WTC11 (cell line): ENCODE measurements around the gene SPATC1L. TPM values are rescaled to one million over a fixed set of nuclear protein-coding genes. Genes with fewer than 3 reads are reported as not detected.
A peak's percentile ranks its signal among the peaks of the same experiment; 100 is the strongest.

ENCODE experiments used
- ATAC-seq: fragments of 200-7000 bp; cut with Tn5 transposase; 2 replicates; pipeline ENCODE4 v1.10.0; 2021; ENCODE audit warnings: mild to moderate bottlenecking, moderate library complexity
- CTCF ChIA-PET: fragments of 300-600 bp; sonication (Branson Sonifier 250); formaldehyde crosslinking; loops from one replicate; lab custom pipeline; 2021; ENCODE audit warnings: antibody characterized with exemption; lab: Charles Lee
- POLR2A ChIA-PET: fragments of 350-600 bp; sonication (Branson Sonifier 250); formaldehyde crosslinking; loops from one replicate; lab custom pipeline; 2021; ENCODE audit warnings: antibody characterized with exemption; lab: Charles Lee
- DNase-seq: peaks from one replicate; pipeline ENCODE4 v3.0.0; 2021; ENCODE audit warnings: low spot score
- H3K27ac Mint-ChIP-seq: 2 replicates; pipeline ENCODE4 v1.8.0; 2021; ENCODE audit warnings: mixed read lengths
- H3K27me3 Mint-ChIP-seq: 2 replicates; pipeline ENCODE4 v1.8.0; 2021; ENCODE audit warnings: low read depth, mild to moderate bottlenecking, moderate library complexity, mixed read lengths
- H3K36me3 Mint-ChIP-seq: 2 replicates; pipeline ENCODE4 v1.8.0; 2021; ENCODE audit warnings: mixed read lengths
- H3K4me1 Mint-ChIP-seq: 2 replicates; pipeline ENCODE4 v1.8.0; 2022; ENCODE audit warnings: mixed read lengths
- H3K4me3 Mint-ChIP-seq: 2 replicates; pipeline ENCODE4 v1.8.0; 2021; ENCODE audit warnings: mild to moderate bottlenecking, moderate library complexity, mixed read lengths
- H3K9me3 Mint-ChIP-seq: 2 replicates; pipeline ENCODE4 v1.8.0; 2021; ENCODE audit warnings: mixed read lengths
- GTF2I ChIP-seq: fragments of 250-450 bp; sonication (Bioruptor Pico); conservative IDR thresholded peaks from 2 replicates; pipeline ENCODE4 v1.4.0; 2021; ENCODE audit warnings: mild to moderate bottlenecking
- PRRX2 ChIP-seq: fragments of 250-450 bp; sonication (Bioruptor Pico); IDR thresholded peaks from 2 replicates; pipeline ENCODE4 v1.8.0; 2021; ENCODE audit warnings: mild to moderate bottlenecking
- SMAD4 ChIP-seq: sonication (generic); formaldehyde crosslinking; IDR thresholded peaks from 2 replicates; pipeline ENCODE4 v1.8.0; 2022; ENCODE audit warnings: mild to moderate bottlenecking, missing genetic modification reagents
- ZNF121 ChIP-seq: sonication (generic); formaldehyde crosslinking; IDR thresholded peaks from 2 replicates; pipeline ENCODE4 v1.8.0; 2023; ENCODE audit warnings: missing genetic modification reagents
- ZNF416 ChIP-seq: fragments of 250-450 bp; sonication (Bioruptor Pico); IDR thresholded peaks from 2 replicates; pipeline ENCODE4 v1.9.0; 2021; ENCODE audit warnings: mild to moderate bottlenecking, inconsistent platforms
- total RNA-seq: library from RNA; stranded (reverse); gene quantifications from 3 replicates; pipeline ENCODE4 v1.2.3, GENCODE V29; 2021
- TF ChIP-seq, protein P1 (sequence below): fragments of 250-450 bp; sonication (Bioruptor Pico); IDR thresholded peaks from 2 replicates; pipeline ENCODE4 v1.8.0; 2021; ENCODE audit warnings: mild to moderate bottlenecking
- TF ChIP-seq, protein P2 (sequence below): fragments of 250-450 bp; sonication (Bioruptor Pico); IDR thresholded peaks from 2 replicates; pipeline ENCODE4 v1.9.0; 2021; ENCODE audit warnings: mild to moderate bottlenecking
- TF ChIP-seq, protein P3 (sequence below): fragments of 250-450 bp; sonication (Bioruptor Pico); IDR thresholded peaks from 2 replicates; pipeline ENCODE4 v1.9.0; 2021; ENCODE audit warnings: mild to moderate bottlenecking, borderline replicate concordance
- TF ChIP-seq, protein P4 (sequence below): sonication (generic); formaldehyde crosslinking; IDR thresholded peaks from 2 replicates; pipeline ENCODE4 v1.8.1; 2022; ENCODE audit warnings: low read depth, mild to moderate bottlenecking, moderate library complexity, missing genetic modification reagents, borderline replicate concordance
- TF ChIP-seq, protein P5 (sequence below): sonication (generic); formaldehyde crosslinking; IDR thresholded peaks from 2 replicates; pipeline ENCODE4 v1.8.1; 2022; ENCODE audit warnings: mild to moderate bottlenecking, missing genetic modification reagents, moderate library complexity, borderline replicate concordance

SPATC1L gene
- total RNA-seq, 1 experiment from 2014 or later, result 61.7 TPM

DNA sequence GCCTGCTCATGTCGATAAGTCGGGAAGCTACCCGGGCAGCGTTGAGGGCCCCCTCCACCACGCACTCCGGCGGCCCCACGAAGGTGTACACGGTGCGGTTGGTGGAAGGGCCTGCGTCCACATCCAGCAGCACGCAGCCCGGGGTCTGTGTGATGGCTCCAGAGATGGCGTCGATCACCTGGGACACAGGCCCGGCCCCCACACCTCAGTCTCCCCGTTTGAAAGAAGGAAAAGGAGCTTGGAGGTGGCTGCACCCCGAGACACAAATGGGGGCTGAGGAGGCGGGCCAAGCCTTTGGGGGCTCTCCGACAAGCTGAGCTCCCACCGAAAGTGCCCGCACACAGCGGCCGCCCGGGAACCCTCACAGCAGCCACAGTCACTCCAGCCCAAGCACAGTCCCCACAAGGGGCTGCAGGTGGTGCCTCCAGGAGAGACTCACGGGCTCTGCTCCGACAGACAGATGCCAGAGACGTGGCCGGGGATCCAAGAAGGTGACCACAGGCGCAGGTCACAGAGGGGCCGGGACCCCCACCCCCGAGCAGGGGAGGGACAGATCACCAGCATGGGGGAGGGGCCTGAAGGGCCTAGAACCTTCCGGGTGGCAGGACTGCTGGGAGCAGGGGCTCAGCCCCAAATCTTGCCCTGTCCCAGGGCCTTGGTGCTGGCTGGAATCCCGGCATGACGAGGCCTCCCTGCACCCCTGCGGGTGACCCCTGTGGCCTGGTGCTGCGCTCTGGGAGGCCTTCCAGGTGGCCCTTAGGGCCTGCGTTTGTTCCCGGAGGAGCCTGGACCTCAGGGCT, 29.9 kb downstream of the SPATC1L start:
- CTCF ChIA-PET, result interaction anchor here (0.8 to 2.6 kb wide), 4 partner anchors 12 to 131 kb away, joined by 3 to 57 read pairs (median 3); partner anchors contain the start of genes LSS and MCM3AP
- TF ChIP-seq, protein P1, sequence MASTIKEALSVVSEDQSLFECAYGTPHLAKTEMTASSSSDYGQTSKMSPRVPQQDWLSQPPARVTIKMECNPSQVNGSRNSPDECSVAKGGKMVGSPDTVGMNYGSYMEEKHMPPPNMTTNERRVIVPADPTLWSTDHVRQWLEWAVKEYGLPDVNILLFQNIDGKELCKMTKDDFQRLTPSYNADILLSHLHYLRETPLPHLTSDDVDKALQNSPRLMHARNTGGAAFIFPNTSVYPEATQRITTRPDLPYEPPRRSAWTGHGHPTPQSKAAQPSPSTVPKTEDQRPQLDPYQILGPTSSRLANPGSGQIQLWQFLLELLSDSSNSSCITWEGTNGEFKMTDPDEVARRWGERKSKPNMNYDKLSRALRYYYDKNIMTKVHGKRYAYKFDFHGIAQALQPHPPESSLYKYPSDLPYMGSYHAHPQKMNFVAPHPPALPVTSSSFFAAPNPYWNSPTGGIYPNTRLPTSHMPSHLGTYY, result no peak
- TF ChIP-seq, protein P2, sequence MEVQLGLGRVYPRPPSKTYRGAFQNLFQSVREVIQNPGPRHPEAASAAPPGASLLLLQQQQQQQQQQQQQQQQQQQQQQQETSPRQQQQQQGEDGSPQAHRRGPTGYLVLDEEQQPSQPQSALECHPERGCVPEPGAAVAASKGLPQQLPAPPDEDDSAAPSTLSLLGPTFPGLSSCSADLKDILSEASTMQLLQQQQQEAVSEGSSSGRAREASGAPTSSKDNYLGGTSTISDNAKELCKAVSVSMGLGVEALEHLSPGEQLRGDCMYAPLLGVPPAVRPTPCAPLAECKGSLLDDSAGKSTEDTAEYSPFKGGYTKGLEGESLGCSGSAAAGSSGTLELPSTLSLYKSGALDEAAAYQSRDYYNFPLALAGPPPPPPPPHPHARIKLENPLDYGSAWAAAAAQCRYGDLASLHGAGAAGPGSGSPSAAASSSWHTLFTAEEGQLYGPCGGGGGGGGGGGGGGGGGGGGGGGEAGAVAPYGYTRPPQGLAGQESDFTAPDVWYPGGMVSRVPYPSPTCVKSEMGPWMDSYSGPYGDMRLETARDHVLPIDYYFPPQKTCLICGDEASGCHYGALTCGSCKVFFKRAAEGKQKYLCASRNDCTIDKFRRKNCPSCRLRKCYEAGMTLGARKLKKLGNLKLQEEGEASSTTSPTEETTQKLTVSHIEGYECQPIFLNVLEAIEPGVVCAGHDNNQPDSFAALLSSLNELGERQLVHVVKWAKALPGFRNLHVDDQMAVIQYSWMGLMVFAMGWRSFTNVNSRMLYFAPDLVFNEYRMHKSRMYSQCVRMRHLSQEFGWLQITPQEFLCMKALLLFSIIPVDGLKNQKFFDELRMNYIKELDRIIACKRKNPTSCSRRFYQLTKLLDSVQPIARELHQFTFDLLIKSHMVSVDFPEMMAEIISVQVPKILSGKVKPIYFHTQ, result no peak
- TF ChIP-seq PRRX2 (CRISPR knock-in tag) (no peak), ZNF416 (no peak), SMAD4 (CRISPR knock-in tag) (no peak), ZNF121 (CRISPR knock-in tag) (no peak), GTF2I (CRISPR knock-in tag) (no peak)
- TF ChIP-seq, protein P3, sequence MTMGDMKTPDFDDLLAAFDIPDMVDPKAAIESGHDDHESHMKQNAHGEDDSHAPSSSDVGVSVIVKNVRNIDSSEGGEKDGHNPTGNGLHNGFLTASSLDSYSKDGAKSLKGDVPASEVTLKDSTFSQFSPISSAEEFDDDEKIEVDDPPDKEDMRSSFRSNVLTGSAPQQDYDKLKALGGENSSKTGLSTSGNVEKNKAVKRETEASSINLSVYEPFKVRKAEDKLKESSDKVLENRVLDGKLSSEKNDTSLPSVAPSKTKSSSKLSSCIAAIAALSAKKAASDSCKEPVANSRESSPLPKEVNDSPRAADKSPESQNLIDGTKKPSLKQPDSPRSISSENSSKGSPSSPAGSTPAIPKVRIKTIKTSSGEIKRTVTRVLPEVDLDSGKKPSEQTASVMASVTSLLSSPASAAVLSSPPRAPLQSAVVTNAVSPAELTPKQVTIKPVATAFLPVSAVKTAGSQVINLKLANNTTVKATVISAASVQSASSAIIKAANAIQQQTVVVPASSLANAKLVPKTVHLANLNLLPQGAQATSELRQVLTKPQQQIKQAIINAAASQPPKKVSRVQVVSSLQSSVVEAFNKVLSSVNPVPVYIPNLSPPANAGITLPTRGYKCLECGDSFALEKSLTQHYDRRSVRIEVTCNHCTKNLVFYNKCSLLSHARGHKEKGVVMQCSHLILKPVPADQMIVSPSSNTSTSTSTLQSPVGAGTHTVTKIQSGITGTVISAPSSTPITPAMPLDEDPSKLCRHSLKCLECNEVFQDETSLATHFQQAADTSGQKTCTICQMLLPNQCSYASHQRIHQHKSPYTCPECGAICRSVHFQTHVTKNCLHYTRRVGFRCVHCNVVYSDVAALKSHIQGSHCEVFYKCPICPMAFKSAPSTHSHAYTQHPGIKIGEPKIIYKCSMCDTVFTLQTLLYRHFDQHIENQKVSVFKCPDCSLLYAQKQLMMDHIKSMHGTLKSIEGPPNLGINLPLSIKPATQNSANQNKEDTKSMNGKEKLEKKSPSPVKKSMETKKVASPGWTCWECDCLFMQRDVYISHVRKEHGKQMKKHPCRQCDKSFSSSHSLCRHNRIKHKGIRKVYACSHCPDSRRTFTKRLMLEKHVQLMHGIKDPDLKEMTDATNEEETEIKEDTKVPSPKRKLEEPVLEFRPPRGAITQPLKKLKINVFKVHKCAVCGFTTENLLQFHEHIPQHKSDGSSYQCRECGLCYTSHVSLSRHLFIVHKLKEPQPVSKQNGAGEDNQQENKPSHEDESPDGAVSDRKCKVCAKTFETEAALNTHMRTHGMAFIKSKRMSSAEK (CRISPR knock-in tag), result no peak
- TF ChIP-seq, protein P4, sequence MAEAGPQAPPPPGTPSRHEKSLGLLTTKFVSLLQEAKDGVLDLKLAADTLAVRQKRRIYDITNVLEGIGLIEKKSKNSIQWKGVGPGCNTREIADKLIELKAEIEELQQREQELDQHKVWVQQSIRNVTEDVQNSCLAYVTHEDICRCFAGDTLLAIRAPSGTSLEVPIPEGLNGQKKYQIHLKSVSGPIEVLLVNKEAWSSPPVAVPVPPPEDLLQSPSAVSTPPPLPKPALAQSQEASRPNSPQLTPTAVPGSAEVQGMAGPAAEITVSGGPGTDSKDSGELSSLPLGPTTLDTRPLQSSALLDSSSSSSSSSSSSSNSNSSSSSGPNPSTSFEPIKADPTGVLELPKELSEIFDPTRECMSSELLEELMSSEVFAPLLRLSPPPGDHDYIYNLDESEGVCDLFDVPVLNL, result no peak
- TF ChIP-seq, protein P5, sequence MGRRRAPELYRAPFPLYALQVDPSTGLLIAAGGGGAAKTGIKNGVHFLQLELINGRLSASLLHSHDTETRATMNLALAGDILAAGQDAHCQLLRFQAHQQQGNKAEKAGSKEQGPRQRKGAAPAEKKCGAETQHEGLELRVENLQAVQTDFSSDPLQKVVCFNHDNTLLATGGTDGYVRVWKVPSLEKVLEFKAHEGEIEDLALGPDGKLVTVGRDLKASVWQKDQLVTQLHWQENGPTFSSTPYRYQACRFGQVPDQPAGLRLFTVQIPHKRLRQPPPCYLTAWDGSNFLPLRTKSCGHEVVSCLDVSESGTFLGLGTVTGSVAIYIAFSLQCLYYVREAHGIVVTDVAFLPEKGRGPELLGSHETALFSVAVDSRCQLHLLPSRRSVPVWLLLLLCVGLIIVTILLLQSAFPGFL (CRISPR knock-in tag), result no peak
- TF ChIP-seq, all 79 proteins: peak for 0
- Mint-ChIP-seq H3K4me3 (no peak overlapping the region), H3K4me1 (peaks cover 9% of the 10 kb centered on the region), H3K27me3 (no peaks in the 10 kb centered on the region), H3K9me3 (no peaks in the 10 kb centered on the region), H3K36me3 (no peaks in the 10 kb centered on the region), H3K27ac (peak overlapping the region; percentile 45; the same call in 1 of the 2 replicates)
- DNase-seq (no peak), ATAC-seq (no peak)
- POLR2A ChIA-PET, result interaction anchor here (0.6 kb wide), 1 partner anchor 221 kb away, joined by 3 read pairs; no protein-coding TSS in a partner anchor
